GM12874 (cell line): ENCODE data around the gene KLHL17.
A peak's percentile ranks its signal among the peaks of the same experiment; 100 is the strongest.

Experiments
- CTCF ChIP-seq: IDR thresholded peaks from 2 replicates; pipeline ENCODE4 v1.5.1; 2011; ENCODE audit warnings: low read depth, mild to moderate bottlenecking, control low read depth, low read length, moderate library complexity; ENCODE audit not compliant: insufficient read depth

The KLHL17 gene

GRCh38 chr1:981955-982558 is 21.7 kb downstream of the KLHL17 start, which contains the start of gene PERM1:
Gene PERM1, minus strand, starts transcription at chr1:982093. Its CDS starts 1,064 bp downstream, at chr1:981029.
- TF ChIP-seq CTCF: no peak

GRCh38 chr1:982765-983436 is 22.5 kb downstream of the KLHL17 start:
- TF ChIP-seq CTCF: no peak

DNA sequence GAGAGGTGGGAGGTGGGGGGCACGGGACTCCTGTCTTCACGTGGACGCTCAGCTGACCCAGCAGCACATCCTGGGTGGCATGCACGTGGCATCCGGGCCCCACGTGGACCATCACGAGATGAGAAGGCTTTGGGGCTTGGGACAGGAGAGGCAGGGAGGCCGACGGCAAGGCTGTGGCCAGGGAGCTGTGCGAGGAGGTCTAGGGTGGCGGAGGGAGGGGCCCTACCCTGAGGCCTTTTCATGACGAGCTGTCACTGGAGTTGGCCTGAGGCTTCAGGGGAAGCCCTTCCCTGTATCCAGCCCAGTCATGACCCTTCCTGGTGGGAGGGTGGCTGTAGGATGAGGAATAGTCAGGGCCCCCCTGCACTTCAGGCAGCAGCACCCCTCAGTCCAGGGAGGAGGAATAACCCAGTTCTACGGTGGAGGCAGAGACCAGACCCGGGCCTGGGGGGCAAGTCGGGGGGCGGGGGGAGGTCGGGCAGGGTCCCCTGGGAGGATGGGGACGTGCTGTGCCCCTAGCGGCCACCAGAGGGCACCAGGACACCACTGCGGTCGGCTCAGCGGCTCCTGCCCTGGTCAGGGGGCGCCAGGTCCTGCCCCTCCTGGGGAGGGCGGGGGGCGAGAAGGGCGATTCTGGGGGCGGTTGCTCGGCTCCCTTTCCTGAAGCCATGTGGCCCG is 23.6 kb downstream of the KLHL17 start:
- TF ChIP-seq CTCF: peak; percentile 95

GRCh38 chr1:984476-984814 is 24.1 kb downstream of the KLHL17 start:
- no peak for TF ChIP-seq CTCF

DNA sequence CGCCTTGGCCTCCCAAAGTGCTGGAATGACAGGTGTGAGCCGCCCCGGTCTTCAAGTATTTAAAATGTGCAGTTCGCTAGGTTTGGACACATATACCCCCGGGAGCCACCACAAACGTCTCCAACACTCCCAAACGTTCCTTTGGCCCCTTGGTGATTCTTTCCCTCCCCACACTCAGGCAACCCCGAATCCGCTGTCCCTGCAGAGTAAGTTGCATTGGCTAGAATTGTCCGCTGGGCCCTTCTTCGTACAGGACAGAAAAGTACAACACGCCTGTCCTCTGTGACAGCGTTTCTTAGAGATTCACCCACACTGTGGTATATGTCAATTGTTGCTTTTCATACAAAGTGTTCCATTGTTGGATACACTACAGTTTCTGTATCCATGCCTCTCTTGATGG is 24.7 kb downstream of the KLHL17 start:
- no peak for TF ChIP-seq CTCF

DNA sequence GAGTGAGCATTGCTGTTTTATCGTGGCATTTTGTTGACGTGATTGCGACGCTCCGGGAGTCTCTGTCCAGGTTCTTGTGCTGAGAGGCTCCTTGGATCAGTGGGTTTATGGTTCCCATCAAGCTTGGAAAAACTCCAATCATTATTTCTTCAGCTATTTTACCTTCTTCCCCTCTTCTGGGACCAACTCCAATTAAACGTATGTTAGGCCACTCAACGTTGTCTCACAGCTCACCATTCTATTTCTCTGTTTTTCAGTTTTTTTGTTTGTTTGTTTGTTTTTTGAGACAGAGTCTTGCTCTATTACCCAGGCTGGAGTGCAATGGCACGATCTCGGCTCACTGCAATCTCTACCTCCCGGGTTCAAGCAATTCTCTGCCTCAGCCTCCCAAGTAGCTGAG is 31.5 kb downstream of the KLHL17 start:
- TF ChIP-seq CTCF: no peak

- no peak for TF ChIP-seq CTCF
These were observed 32.0 kb downstream of the KLHL17 start for GRCh38 chr1:992362-992761.
